SK-N-DZ (cell line): ENCODE measurements around the gene NEU4.
A peak's percentile ranks its signal among the peaks of the same experiment; 100 is the strongest.
"Not testable (repeated sequence)": the region's sequence is repeated elsewhere in the genome, so short reads cannot be mapped to it uniquely, and the experiment has no call there.

ENCODE experiments used
- DNase-seq: peaks from one replicate; pipeline ENCODE4 v3.0.0-alpha.2; 2015; ENCODE audit warnings: low spot score

The NEU4 gene

DNA sequence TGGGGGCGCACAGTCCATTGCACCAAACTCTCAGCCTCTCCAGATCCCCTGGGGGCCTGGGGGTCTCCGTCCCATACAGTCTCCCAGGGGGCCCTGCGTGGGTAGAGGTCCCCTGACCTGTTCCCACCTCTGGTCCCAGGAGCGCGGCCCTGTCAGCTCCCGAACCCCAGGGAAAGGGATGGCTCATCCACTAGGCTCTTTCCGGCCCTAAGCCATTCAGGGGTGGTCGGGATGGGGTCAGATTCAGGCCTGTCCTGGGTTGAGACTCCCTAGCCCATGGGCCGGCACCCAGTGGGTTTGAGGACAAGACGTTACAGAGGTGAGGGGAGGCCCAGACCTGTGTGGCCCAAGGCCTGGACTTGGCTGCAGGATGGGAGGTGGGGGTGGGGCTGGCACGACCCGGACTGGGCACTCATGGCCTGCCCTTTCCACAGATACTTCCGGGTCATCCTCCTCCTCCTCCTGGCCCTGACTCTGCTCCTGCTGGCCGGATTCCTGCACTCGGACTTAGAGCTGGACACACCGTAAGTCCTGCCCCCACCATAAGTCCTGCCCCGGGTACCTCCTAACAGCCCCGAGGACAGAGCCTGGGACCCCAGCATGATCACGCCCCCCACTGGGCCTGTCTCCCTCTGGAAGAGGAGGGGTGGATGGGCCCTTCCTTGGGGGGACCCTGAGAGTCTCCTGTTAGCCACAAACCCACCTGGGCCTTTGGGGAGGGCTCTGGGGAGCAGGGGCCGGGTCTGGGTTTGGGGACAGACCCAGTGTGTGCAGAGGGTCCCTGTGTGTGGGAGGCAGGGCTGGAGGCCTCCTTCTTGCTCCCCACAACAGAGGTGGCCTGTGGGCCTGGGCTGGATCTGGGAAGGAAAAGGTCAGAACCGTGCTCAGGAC, 10.1 kb upstream of the NEU4 start:
- no peak for DNase-seq

DNA sequence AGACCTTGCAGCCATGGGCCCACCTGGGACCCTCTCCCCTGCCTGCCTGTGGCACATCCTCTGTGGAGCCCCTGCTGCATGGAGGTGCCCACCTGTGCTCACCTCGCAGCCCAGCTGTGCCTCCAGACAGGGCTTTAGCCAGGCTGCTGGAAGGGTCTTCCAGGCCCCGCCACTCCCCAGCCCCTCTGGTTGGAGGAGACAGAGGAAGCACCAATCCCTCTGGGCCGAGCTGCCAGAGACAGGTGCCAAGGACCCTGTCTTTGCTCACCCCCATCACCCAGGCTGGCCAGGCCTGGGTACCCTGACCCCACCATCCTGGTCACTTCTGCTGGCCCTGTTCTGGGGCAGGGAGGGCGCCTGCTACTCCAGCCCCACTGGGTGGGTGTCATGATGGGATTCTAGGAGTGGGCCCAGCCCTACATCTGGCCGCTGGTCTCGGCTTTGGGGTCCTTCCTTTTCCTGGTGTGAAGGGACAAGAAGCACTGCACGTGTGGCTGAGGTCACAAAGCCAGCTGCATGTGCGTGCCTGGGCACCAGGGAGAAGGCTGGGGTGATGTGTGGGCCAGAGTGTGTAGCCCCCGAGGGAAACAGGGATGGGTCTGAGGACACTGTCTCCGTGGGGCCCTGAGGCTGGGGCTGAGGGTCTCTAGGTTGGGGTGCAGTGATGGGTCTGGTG, 9.3 kb upstream of the NEU4 start:
- DNase-seq: no peak

DNA sequence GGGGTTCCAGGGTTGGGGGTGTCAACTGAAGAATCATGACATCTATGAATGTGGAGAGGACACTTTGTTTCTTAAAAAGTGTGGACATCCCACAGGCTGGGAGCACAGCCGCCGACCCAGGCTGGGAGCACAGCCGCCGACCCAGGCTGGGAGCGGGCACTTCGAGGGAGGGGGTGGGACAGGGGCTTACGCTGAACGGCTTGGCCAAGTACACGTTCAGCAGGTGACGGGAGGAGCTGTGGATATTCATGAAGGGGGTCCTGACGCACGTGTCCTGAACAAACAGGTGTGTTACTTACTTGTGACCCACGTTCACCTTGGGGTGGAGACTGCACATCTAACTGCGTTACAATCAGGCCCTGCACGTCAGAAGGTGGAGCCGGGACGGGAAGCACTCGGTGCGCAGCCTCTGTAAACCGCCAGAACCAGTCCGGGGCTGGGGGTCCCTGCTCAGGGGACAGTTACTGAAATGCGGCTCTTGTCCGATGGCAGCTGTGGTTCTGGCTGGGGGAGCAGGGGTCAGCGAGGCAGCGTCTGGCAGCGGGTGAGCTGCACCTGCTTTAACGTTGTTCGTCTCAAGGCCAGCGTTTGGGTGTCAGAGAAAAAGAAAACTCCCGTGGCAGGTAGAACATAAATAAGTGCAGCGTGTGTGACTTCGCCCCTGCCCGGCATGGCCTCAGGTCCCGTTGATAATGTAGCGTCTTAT, 8.6 kb upstream of the NEU4 start:
- DNase-seq: not testable (repeated sequence)

DNA sequence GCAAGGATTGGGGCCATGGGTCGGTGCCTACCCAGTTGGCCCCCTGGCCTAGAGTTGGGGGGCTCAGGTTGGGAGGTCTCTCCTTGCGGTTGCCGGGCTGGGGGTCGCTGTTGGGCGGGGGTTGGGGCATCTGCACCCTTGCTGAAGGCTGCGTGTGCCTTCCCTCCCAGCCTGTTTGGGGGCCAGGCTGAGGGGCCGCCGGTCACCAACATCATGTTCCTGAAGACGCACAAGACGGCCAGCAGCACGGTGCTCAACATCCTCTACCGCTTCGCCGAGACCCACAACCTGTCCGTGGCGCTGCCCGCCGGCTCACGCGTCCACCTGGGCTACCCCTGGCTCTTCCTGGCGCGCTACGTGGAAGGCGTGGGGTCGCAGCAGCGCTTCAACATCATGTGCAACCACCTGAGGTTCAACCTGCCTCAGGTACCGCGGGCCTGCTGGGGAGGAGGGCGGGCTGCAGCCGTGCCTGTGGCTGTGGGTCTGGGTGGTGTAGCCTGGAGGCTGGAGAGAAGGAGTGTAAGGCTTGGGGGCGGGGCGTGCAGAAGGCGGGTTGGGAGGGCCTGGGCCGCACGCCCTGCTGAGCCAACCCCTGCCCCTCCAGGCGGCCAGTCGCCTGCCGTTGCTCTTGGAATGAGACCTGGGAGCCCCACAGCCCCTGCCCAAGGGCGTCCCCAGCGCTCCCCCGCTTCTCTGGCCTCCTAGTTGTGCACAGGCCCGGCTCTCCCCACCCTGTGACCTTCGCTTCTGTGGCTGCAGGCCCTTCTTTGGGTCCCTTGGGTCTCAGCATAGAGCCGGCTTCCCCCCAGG, 7.2 kb upstream of the NEU4 start:
- peak; percentile 78 for DNase-seq

DNA sequence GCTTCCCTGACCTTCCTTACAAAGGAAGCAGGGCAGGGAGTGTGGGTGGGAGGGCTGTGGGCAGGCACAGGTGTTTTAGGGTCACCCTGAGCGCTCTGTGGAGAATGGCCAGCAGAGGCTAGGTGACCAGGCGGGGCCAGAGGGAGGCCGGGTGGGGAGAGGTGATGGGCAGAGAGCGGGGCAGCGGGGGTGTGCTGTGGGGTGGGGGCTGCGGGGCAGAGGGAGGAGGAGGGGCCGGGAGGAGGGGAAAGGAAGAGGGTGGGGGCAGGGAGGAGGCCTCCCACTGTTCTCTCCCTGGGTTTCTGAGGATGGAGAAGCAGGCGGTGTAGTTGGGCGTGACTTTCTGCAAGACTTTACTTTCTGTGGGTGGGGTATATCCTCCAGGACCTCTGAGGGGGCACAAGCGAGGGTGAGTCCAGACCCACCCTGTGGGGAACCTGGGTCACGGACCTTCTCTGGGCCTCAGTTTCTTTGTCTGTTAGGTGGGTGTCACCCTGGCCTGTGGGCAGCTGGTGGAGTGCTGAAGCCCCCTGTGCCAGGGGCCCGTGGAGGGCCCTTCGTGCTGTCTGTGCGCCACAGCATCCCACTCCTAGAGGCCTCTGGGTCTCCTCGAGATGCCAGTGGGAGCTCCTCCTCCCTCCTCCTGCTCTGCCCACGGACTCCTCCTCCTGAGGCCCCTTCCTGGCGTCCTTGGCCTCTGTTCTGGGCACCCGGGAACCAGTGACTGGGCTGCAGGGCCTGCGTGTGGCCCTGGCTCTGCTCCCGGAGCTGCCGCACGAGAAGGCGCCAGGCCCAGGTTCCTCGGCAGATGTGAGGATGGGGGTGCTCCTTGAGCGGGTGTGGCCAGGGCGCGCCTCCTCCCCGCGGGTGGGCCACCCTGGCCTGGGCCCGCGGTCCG, 6.3 kb upstream of the NEU4 start:
- no peak for DNase-seq

DNA sequence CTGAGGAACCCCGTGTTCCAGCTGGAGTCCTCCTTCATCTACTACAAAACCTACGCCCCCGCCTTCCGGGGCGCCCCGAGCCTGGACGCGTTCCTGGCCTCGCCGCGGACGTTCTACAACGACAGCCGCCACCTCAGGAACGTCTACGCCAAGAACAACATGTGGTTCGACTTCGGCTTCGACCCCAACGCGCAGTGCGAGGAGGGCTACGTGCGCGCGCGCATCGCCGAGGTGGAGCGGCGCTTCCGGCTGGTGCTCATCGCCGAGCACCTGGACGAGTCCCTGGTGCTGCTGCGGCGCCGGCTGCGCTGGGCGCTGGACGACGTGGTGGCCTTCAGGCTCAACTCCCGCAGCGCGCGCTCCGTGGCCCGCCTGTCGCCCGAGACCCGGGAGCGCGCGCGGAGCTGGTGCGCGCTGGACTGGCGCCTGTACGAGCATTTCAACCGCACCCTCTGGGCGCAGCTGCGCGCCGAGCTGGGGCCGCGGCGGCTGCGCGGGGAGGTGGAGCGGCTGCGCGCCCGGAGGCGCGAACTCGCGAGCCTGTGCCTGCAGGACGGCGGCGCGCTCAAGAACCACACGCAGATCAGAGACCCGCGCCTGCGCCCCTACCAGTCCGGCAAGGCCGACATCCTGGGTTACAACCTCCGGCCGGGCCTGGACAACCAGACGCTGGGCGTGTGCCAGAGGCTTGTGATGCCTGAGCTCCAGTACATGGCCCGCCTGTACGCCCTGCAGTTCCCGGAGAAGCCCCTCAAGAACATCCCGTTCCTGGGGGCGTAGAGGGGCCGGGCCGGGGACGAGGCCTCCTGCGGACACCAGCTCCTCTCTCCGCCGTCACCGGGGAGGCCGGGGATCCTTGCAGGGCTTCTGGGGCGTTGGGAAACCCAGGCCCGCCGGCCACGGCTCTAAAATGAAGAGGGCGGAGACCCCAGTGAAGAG, 5.3 kb upstream of the NEU4 start:
- DNase-seq: peak; percentile 74

DNA sequence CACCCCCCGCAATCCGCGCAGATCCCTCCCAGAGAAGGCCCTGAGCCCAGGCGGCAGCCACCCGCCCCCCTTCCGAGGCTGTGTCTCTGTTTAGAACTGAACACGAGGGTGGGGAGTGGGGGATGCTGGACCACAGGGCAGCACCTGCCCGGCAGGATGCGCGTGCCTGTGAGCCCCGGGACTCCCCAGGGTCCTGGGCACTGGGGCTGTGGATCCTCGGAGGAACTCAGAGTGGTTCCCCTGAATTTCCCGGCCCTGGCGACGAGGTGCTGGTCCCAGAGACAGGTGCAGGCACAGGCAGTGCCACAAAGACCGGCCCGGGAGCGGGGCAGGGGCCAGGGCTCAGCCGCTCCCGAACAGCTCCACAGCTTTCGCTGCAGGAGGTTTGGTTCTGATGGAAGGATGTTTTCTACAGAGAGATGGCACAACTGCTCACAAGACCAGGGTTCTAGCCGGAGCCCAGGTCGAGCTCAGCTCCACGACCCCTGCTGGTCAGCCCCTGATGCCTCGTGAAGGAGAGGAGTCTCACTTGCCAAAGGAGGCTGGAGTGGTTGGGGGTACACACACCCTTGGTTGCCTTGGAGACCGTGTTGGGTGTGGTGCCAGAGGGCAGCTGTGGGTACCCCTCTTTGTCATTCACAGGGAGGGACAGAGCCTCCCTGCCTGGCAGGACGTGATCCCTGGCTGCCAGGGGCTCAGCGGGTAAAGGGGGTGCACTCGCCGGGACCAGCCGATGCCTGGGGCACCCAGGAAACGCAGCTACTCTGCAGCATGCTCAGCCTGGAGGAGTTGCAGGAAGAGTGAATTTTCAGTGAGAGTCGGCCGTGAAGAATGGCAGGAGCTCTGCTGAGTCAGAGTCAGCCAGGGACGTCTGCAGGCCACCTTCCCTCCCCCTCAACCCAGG, 4.4 kb upstream of the NEU4 start:
- DNase-seq: peak; percentile 77

DNA sequence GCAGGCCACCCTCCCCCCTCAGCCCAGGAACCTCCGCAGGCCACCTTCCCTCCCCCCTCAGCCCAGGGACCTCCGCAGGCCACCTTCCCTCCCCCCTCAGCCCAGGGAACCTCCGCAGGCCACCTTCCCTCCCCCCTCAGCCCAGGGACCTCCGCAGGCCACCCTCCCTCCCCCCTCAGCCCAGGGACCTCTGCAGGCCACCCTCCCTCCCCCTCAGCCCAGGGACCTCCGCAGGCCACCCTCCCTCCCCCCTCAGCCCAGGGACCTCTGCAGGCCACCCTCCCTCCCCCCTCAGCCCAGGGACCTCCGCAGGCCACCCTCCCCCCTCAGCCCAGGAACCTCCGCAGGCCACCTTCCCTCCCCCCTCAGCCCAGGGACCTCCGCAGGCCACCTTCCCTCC, 2.8 kb upstream of the NEU4 start:
- DNase-seq: peak; percentile 67

DNA sequence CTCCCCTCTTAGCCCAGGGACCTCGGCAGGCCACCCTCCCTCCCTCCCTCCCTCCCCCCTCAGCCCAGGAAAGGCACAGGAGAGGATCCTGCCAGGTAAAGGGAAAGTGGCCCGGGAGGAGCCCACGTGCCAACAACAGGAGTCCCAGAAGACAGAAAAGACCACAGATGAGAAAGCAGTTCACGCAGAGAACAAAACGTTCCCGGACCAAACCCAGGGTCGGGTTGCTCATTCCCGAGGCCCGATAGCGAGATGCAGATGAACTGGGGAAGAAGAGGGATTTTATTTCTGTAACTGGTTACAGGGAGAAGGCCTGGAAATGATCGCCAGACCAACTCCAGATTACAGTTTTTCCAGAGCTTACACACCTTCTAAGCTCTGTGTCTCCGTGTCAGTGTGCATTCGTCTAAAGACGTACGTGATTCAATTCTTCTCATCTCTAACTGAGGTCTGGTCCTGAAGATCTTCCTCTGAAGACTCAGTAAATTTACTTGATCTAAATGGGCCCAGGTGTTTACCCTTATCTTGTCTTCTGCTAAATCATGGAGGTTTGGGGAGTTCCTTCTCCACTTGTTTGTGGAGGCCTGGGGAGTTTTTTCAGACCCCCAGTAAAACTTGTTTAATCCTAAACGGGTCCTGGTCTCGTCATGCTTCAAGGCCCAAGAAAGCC, 807 bp upstream of the NEU4 start:
- peak; percentile 78 for DNase-seq

DNA sequence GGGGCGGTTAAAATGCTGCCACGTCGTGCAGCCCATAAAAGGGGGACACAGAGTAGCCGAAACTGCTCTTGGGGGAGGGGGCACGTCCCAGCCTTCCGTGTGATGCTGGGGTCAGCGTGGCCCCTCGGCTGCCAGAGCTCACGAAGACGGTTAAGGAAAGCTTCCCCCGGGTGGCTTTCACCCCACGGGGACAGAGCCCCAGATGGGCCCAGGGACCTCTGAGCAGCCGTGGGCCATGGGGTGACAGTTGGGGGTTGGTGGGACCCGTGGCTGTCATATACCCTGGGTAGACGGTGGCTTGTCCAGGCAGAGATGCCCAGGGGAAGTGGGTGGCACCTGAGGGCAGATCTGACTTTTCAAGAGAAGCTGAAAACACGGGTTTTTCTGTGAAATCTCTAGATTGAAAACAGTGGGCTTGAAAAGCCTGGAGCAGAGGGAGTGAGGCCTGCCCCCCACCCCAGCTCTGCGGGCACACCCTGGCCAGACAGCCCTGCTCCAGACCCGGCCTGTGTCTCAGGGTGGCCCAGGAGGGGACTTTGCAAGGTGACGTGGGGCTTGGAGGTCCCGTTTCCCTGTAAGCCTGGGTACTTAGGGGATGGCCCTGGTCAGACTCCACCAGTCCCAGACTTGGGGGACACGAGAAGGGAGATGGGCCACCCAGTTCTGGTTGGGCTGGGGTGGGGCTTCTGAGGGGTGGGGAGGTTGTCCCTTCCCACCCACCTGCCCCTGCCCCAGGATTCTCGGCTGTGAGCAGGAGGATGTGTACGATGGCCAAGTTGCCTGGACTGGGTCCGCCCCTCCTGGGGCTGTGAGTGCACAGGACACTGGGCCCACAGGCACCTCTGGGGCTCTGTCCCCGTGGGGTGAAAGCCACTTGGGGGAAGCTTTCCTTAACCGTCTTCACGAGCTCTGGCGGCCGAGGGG, 652 bp downstream of the NEU4 start:
- DNase-seq: no peak

DNA sequence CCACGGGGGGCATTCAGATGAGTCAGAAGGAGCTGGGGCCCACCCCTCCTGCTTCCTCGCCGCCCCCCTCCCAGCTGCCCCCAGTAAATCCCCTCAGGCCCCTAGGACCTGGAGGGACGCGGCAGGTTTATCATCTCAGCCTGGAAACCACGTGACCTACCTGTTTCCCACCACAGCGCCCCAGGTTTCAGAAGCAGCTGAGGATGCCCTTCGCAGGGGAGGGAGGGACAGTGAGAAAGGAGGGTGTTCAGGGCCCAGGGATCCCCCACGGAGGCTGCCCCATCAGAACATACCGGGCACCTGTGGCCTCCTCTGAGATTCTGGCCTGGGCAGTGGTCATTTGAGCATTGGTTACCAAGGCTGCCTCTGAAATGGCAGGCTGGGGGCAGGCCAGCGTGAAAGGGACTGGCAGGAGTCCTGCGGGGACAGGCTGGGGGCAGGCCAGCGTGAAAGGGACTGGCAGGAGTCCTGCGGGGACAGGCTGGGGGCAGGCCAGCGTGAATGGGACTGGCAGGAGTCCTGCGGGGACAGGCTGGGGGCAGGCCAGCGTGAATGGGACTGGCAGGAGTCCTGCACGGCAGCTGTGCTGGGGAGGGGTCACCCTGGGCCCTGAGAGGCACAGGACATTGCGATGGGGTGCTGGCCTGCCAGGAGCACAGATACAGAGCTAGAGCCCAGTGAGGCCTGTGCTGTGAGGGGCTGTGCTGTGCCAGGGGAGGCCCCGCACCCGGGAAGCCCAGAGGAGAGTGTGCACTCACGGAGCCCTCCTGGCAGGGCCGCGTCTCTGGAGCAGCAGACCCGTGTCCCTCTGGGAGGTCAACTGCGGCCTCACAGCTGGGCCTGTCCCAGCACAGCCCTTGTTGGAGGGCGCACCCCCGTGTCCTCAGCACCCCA, 1.6 kb downstream of the NEU4 start:
- DNase-seq: no peak

DNA sequence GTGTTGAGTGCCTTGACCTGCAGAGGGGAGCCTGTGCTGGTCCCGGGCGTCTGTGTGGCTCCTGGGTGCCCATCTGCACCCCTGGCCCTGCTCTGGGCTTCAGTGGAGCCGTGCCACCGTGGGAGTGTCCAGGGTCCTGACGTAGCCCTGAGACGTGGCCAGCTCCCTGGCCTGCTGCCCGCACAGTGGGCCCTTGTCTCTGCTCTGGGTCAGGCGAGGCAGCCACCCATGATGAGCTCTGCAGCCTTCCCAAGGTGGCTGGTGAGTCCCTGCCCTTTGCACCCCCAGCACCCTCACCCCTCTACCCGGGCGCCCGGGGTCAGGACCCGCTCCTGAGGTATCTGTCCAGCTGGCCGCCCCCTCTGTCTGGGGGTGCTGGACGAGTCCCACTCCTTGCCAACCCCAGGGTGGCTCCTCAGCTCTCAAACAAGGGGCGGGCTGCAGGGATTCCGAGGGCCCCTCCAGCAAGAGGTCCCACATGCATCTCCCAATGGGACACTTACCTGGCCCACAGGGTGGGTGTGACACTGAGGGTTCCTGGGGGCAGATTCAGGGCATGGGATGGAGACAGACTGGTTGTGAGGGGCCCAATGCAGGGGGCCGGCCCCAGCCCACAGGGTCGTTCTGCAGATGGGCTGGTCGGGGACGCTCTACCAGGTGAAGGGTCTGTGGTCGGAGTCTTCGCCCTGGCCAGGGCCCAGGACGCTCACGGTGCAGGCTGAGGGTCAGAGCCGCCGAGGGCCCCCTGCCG, 2.4 kb downstream of the NEU4 start:
- DNase-seq: no peak

DNA sequence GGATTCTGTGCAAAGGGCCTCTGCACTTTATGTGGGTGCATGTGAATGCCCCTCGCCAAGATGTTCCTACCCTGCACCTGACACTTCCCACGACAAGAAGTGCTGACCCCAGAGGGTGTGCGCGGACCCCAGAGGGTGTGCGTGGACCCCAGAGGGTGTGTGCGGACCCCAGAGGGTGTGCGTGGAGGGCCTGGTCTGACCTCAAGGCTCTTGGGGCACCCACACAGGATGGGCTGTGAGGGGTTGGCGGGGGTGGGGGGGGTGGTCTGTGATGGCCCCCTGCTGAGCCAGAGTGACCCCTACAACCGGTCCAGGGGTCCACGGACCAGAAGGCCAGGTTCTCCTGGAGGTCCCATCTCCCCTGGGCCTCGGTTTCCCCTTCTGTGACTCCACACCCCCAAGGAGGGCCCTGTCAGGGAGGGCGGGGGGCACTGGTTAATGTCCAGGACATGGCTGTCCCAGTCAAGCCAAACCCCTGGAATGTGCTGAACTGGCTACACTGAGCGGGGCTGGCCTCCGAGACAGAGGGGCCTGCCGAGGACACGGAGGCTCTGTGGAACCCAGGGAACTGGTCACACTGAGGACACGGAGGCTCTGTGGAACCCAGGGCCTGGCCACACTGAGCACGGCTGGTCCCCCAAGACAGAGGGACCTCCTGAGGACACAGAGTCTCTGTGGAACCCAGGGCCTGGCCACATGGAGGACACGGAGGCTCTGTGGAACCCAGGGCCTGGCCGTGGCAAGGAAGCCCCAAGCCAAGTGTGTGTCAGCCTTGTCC, 3.1 kb downstream of the NEU4 start:
- DNase-seq: no peak
